Stimulated activated memory B cell treated with anti-CD40 and anti-IgM and Interleukin-4, amounts not matched to agents 10 μg/mL and 1 μg/mL and 100 μg/mL, for 72 hours (primary cell): ENCODE results near the gene PXN.
"Not testable (repeated sequence)": the region's sequence is repeated elsewhere in the genome, so short reads cannot be mapped to it uniquely, and the experiment has no call there.

Experiments used
- ATAC-seq: fragments of 150-1000 bp; cut with Tn5 transposase; 2 replicates; pipeline ENCODE4 v1.10.0; 2021
- H3K27ac Mint-ChIP-seq: one replicate; pipeline ENCODE4 v1.8.0; 2022; ENCODE audit warnings: mild to moderate bottlenecking, mixed read lengths
- H3K27me3 Mint-ChIP-seq: one replicate; pipeline ENCODE4 v1.8.0; 2022; ENCODE audit warnings: mixed read lengths
- H3K36me3 Mint-ChIP-seq: one replicate; pipeline ENCODE4 v1.8.0; 2022; ENCODE audit warnings: mixed read lengths
- H3K4me1 Mint-ChIP-seq: one replicate; pipeline ENCODE4 v1.8.0; 2022; ENCODE audit warnings: mixed read lengths
- H3K4me3 Mint-ChIP-seq: one replicate; pipeline ENCODE4 v1.8.0; 2022; ENCODE audit warnings: mild to moderate bottlenecking, moderate library complexity, mixed read lengths
- H3K9me3 Mint-ChIP-seq: one replicate; pipeline ENCODE4 v1.8.0; 2022; ENCODE audit warnings: mixed read lengths

The PXN gene

DNA sequence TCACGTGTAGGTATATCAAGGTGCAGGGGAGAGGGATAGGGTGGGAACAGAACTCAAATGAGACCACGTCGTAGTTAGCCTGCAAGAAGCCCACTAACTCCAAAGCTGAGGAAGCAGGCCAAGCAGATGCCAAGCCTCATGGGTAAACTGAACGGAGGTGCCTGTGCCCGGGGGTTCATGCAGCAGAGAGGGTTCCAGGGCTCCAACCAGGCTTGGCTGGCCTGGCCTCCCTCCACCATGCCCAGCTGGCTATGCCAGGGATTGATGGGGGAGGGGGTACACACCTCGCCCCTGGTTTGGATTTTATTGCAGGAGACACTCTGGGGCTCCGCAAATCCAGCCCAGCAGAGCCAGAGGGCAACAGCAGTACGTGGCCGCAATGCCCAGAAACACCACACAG is 27.3 kb downstream of the PXN start:
- Mint-ChIP-seq H3K36me3 (no peaks in the 10 kb centered on the region), H3K27ac (no peak overlapping the region), H3K4me1 (peaks cover 7% of the 10 kb centered on the region), H3K9me3 (no peaks in the 10 kb centered on the region), H3K27me3 (peaks cover 88% of the 10 kb centered on the region), H3K4me3 (no peak overlapping the region)
- no peak for ATAC-seq

DNA sequence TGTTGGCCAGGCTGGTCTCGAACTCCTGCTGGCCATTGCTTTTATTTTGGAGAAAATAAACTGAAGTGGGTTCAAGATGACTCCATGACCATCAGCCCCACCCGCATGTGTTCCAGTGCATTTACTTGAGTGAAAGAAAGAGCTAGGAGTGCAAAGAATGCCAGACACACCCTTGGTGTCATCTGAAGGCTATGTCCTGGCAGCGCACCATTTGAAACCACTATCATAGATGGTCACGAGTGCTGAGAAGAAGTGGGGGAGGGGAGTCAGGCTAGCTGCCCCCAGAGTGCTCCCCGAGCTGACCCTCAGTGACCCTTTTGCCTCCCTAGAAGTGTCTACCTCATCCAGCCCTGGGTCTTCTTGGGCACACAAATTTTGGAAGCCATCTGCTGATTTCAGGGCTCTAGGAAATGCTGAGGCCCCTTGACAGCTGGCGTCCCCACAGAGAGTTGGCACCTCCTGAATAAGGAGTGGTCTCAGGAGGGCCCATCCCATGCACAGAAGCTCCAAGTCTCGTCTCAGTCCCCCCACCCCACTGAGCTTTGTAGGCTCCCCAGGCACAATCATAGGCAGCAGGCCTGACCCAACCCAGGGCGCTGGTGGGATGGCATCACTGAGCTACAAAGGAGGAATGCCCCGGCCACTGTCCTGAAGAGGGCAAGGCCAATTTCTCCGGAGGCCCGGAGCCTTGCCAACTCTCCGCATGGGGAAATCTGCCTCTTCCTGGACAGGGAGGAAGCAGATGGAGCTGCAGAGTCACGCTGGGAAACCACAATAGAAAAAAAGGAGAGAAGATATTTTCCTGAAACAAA is 28.0 kb downstream of the PXN start:
- H3K36me3 Mint-ChIP-seq, result no peaks in the 10 kb centered on the region
- peaks cover 88% of the 10 kb centered on the region for H3K27me3 Mint-ChIP-seq
- ATAC-seq, result no peak
- peaks cover 13% of the 10 kb centered on the region for H3K4me1 Mint-ChIP-seq
- no peak overlapping the region for H3K4me3 Mint-ChIP-seq
- H3K27ac Mint-ChIP-seq, result no peak overlapping the region
- no peaks in the 10 kb centered on the region for H3K9me3 Mint-ChIP-seq

- Mint-ChIP-seq H3K27me3 (peaks cover 90% of the 10 kb centered on the region), H3K4me1 (peaks cover 20% of the 10 kb centered on the region)
- H3K27ac Mint-ChIP-seq, H3K9me3 Mint-ChIP-seq, H3K4me3 Mint-ChIP-seq, H3K36me3 Mint-ChIP-seq, ATAC-seq: not testable (repeated sequence)
Observed at GRCh38 chr12:120236809-120237208, 28.7 kb downstream of the PXN start.

DNA sequence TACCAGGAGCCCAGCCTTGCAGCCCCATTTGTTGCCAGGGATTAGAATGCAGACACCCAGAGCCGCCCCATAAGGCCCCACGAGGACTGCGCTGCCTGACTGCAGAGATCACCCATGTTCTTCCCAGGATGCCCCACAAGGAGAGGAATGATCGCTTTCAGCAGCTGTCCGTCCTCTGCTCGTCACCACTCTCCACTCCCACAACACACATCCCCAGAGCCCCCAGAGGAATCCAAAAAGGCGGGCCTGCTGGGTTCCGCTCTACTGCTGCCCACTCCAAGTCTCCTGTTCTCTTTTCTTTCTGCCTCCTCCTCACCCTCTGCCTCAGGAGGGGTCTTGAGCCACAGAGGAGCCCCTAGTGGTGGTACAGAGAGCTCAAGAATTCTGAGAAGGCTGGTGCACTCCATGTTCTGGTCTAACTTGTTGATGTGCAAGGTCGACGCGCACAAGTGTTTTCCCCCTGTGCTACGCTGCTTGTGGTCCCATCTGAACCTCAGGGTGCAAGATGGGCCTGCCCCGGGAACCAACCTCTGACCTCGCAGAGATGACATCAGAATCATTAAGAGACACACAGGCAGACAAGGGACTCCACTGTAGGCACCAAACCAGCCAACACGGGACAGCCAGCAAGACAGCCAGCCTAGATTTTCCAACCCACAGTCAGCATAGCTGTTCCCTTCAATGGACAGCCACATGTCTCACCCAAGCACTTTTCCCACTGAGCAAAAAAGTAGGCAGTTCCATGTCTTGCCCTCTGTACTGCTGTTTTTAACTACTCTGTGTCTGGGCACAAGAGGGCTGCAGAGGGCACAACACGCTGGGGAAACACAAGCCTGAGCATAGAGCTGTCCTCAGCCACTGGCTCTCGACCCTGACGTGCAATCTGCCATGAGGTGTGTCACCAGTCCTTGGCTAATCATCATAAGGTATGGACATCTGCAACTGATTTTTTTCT is 29.9 kb downstream of the PXN start:
- ATAC-seq, result peak; percentile 20
- H3K9me3 Mint-ChIP-seq, result no peaks in the 10 kb centered on the region

DNA sequence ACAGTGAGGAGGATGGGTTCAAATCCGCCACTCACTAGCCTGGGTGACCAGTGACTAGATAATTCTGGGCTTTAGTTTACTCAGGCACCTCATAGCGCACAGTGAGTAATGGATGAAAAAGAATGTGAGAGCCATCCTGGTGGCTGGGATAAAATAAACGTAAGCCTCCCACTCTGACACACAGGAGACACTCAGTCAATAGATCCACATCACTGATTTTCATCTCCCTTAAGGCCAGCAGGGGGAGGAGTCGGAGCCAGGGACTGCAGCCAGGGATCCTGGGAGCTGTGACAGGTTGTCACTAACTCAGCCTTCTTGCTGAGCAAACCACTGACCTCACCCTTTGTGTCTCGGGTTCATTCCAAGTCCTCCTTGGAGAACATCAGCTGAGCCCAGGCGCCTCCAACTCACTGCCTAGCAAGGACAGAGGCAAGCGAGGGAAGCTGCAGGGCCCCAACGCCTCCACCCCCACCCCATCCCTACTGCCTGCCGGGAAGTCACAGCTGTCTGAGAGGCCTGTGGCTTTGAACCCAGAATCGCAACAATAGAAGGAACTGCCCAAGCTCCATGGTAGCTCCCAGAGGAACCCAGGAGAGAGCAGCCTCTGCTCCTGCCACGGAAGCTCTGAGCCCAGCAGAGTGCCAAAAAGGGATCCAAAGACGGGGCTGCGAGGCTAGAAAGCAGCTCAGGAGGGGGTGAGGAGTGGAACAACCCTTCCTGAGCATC is 30.7 kb downstream of the PXN start:
- no peak overlapping the region for H3K4me3 Mint-ChIP-seq
- no peak overlapping the region for H3K27ac Mint-ChIP-seq

More for the DNA sequence above, 29.9 kb downstream of the PXN start:
- Mint-ChIP-seq H3K27ac (no peak overlapping the region), H3K4me3 (no peak overlapping the region), H3K4me1 (peaks cover 20% of the 10 kb centered on the region), H3K36me3 (no peaks in the 10 kb centered on the region), H3K27me3 (peaks cover 89% of the 10 kb centered on the region)

DNA sequence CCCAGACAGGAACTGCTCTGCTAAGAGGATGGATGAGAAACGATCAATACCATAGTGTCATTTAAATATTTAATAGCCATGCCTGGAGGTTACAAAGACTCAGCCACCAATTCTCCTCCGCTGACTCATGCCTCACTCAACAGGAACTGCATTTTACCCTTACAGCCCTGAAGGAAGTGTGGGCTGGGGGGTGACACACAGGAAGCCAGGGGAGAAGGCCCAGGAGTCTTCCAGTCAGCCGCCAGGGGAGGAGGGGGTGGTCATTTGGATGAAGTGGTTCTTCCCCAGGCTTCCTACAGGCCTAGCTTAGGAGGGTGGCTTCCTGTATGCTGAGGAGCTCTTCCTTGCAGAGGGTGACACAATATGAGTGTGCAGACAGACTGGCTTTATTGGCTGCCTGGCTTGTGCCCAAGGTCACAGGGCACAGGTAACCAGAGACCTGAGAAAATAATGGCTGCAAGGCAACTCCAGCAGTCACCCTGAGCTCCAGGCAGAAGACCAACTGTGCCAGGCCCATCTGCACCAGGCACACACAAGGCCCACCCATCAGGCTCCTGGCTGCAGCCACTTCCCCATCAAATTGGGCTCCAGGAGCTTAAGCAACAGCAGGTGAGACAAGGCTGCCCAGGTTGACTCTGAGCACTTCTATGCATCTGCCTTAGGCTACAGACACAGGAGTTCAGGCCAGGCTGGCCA is 34.1 kb downstream of the PXN start:
- no peak overlapping the region for H3K27ac Mint-ChIP-seq
- ATAC-seq, result no peak
- peaks cover 57% of the 10 kb centered on the region for H3K27me3 Mint-ChIP-seq
- H3K4me3 Mint-ChIP-seq, result no peak overlapping the region
- H3K36me3 Mint-ChIP-seq, result no peaks in the 10 kb centered on the region
- H3K9me3 Mint-ChIP-seq, result no peaks in the 10 kb centered on the region
- H3K4me1 Mint-ChIP-seq, result peaks cover 34% of the 10 kb centered on the region

More for the DNA sequence above, 30.7 kb downstream of the PXN start:
- peaks cover 20% of the 10 kb centered on the region for H3K4me1 Mint-ChIP-seq
- no peaks in the 10 kb centered on the region for H3K36me3 Mint-ChIP-seq
- no peak for ATAC-seq
- H3K27me3 Mint-ChIP-seq, result peaks cover 81% of the 10 kb centered on the region
- H3K9me3 Mint-ChIP-seq, result no peaks in the 10 kb centered on the region

DNA sequence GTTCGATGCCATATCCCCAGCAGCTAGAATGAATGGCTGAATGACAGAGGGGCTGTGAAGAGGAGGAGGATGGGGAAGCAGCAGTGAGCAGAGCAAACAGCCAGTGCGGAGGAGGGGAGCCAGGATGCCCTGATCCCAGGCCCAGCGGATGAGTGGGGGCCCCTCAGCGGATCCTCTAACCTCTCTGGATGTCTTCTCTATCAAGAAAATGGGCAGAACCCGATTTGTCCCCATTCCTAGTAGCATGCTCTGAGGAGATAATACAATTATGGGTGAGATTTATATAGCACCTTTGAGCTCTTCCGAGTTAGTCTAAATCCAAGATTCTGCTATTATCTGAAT is 34.6 kb downstream of the PXN start:
- H3K27me3 Mint-ChIP-seq, result peaks cover 52% of the 10 kb centered on the region
- no peaks in the 10 kb centered on the region for H3K36me3 Mint-ChIP-seq
- H3K27ac Mint-ChIP-seq, result no peak overlapping the region
- H3K4me3 Mint-ChIP-seq, result no peak overlapping the region
- H3K4me1 Mint-ChIP-seq, result peaks cover 37% of the 10 kb centered on the region
- ATAC-seq, result no peak
- no peaks in the 10 kb centered on the region for H3K9me3 Mint-ChIP-seq

GRCh38 chr12:120230326-120230973 is 35.1 kb downstream of the PXN start:
- H3K4me1 Mint-ChIP-seq, result peaks cover 38% of the 10 kb centered on the region
- no peaks in the 10 kb centered on the region for H3K9me3 Mint-ChIP-seq
- H3K27ac Mint-ChIP-seq, result no peak overlapping the region
- no peaks in the 10 kb centered on the region for H3K36me3 Mint-ChIP-seq
- H3K27me3 Mint-ChIP-seq, result peaks cover 47% of the 10 kb centered on the region
- H3K4me3 Mint-ChIP-seq, result no peak overlapping the region
- ATAC-seq, result no peak

GRCh38 chr12:120229487-120230325 is 35.8 kb downstream of the PXN start:
- ATAC-seq, result no peak
- Mint-ChIP-seq H3K4me1 (peaks cover 43% of the 10 kb centered on the region), H3K4me3 (no peak overlapping the region), H3K27me3 (peaks cover 40% of the 10 kb centered on the region), H3K27ac (no peak overlapping the region), H3K36me3 (no peaks in the 10 kb centered on the region), H3K9me3 (no peaks in the 10 kb centered on the region)

GRCh38 chr12:120229071-120229486 is 36.5 kb downstream of the PXN start:
- Mint-ChIP-seq H3K36me3 (no peaks in the 10 kb centered on the region), H3K9me3 (no peaks in the 10 kb centered on the region), H3K27ac (no peak overlapping the region), H3K27me3 (peaks cover 34% of the 10 kb centered on the region), H3K4me3 (no peak overlapping the region), H3K4me1 (peaks cover 48% of the 10 kb centered on the region)
- ATAC-seq, result no peak

DNA sequence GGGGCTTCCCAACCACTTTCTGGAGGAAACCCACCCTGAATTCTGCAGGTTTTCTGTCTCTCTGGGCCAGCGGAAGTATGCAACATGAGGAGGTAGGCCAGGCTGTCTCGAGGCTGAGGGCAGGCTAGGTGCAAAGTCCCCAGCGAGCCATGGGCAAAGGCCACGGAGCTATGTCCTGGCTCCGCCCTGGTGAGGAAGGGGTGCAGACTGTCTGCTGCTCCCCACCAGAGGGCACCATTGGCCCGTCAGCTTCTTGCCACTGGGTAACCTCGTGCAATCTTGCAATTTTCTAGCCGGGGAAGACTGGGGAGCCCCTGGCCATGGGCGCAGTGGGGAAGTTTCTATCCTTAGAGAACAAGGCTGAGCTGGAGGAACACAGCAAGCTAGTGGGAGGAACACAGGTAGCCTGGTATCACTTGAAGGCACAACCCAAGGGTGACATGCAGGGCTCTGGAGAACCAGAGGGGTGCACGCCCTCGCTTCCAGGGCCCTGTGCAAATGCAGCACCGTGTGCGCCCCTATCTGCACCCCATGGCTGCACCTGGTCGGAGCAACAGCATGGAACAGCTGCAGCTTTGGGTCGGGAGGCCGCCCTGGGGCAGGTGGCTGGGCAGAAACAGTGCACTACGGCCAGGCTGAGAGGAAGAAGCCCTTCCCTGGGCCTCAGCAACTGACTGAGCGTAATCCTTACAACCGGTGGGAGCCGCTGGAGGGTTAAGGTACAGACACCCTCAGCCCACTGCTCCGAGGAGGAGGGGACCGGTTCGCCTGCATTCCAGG is 37.0 kb downstream of the PXN start:
- Mint-ChIP-seq H3K9me3 (no peaks in the 10 kb centered on the region), H3K27me3 (peaks cover 32% of the 10 kb centered on the region), H3K4me3 (no peak overlapping the region), H3K4me1 (peaks cover 48% of the 10 kb centered on the region), H3K27ac (no peak overlapping the region), H3K36me3 (no peaks in the 10 kb centered on the region)
- peak; percentile 94 for ATAC-seq

GRCh38 chr12:120228041-120228290 is 37.6 kb downstream of the PXN start:
- peaks cover 32% of the 10 kb centered on the region for H3K27me3 Mint-ChIP-seq
- H3K4me3 Mint-ChIP-seq, result no peak overlapping the region
- no peak overlapping the region for H3K27ac Mint-ChIP-seq
- no peaks in the 10 kb centered on the region for H3K36me3 Mint-ChIP-seq
- H3K9me3 Mint-ChIP-seq, result no peaks in the 10 kb centered on the region
- peaks cover 45% of the 10 kb centered on the region for H3K4me1 Mint-ChIP-seq
- ATAC-seq, result no peak

- peaks cover 32% of the 10 kb centered on the region for H3K27me3 Mint-ChIP-seq
- H3K27ac Mint-ChIP-seq, result no peak overlapping the region
- no peak overlapping the region for H3K4me3 Mint-ChIP-seq
- no peaks in the 10 kb centered on the region for H3K9me3 Mint-ChIP-seq
- ATAC-seq, result no peak
- peaks cover 40% of the 10 kb centered on the region for H3K4me1 Mint-ChIP-seq
- H3K36me3 Mint-ChIP-seq, result no peaks in the 10 kb centered on the region
Observed at GRCh38 chr12:120227233-120228040, 38.1 kb downstream of the PXN start.
